GM10266 (cell line): ENCODE measurements around the gene ARHGEF1.
"Not testable (repeated sequence)": the region's sequence is repeated elsewhere in the genome, so short reads cannot be mapped to it uniquely, and the experiment has no call there.

Experiments
- DNase-seq: peaks from one replicate; pipeline ENCODE4 v3.0.0; 2012; ENCODE audit errors: extremely low spot score
- TF ChIP-seq, protein P1 (sequence below): IDR thresholded peaks from 2 replicates; pipeline ENCODE4 v1.5.1; 2012; ENCODE audit warnings: mild to moderate bottlenecking, low read depth; ENCODE audit not compliant: control insufficient read depth, insufficient read depth; ENCODE audit errors: missing control alignments

Gene ARHGEF1

DNA sequence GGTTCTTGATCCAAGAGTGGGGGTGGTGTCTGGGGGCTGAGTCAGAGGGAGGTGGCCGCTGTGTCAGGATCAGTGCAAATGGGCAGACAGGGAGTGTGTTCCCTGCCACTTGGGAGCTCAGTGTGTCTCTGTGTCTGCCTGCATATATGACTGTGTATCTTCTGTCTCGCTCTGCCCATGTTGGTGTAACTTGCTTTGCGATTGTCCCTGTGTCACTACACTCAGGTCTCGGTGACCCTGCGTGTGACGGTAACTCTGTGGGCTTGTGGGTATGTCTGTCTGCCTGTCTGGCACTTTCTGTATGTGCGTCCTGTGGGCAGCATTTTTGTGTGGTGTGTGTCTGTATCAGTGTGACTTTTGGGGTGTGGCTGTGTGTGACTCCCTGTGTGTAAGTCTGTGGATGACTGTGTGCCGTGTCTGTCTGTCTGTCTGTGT lies 53.4 kb downstream of the ARHGEF1 start:
- TF ChIP-seq, protein P1, sequence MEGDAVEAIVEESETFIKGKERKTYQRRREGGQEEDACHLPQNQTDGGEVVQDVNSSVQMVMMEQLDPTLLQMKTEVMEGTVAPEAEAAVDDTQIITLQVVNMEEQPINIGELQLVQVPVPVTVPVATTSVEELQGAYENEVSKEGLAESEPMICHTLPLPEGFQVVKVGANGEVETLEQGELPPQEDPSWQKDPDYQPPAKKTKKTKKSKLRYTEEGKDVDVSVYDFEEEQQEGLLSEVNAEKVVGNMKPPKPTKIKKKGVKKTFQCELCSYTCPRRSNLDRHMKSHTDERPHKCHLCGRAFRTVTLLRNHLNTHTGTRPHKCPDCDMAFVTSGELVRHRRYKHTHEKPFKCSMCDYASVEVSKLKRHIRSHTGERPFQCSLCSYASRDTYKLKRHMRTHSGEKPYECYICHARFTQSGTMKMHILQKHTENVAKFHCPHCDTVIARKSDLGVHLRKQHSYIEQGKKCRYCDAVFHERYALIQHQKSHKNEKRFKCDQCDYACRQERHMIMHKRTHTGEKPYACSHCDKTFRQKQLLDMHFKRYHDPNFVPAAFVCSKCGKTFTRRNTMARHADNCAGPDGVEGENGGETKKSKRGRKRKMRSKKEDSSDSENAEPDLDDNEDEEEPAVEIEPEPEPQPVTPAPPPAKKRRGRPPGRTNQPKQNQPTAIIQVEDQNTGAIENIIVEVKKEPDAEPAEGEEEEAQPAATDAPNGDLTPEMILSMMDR, result no peak
- DNase-seq, result no peak

DNA sequence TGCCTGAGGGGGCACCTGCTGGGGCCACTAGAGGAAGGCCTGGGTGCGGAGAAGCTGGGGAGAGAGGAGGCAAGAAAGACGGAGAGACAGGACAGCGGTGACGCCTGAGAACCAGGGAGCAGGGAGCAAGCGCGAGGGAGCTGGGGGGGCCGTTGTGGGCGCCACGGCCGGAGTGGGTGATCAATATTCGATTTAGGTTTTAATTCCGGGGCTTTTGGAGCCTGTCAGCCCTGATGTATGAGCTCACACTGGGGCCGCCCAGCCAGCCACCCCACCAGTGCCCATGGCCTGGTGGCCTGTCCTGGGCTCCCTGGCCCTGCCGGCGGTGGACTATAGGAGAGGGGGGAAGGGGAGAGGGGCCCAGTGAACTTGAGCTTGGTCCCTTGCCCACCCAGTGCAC lies 54.0 kb downstream of the ARHGEF1 start:
- no peak for DNase-seq
- TF ChIP-seq, protein P1, result no peak

DNA sequence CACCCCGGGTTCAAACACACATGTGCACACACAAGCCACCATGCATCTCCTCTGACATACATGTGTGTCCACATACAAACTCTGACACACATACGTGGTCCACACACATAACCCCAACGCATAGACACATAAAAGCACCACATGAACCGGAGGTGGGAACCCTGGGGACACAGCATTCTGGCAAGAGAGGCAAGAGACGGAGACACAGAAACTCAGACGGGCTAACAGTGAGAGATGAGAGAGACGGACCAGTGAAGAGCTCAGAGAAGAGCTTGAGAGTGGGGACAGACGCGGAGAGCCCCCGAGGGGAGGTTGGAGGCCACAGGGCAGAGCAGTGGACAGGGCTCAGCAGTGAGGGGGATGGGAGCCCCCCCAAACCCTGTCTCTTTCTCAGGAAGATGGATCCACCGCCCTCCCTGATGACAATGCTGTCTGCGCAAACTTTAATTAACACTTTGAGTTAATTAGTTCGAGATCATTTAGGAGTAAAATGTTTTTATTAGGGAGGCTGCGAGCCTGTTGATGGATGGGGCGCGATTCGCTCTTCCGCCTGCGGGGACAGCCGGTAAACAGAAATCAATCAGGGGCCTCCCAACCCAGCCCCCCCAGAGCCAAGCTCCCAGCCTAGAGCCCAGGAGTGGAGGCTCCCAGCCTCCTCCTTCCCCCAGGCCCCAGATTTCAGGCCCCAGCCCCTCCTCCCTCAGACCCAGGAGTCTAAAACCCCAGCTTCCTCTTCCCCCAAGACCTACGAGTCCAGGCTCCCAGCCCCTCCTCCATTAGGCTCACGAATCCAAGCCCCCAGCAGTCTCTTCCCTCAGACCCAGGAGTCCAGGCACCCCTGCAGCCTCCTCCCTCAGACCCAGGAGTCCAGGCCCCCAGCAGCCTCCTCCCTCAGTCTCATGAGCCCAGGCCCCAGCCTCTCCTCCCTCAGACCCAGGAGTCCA lies 54.8 kb downstream of the ARHGEF1 start:
- DNase-seq, result no peak
- TF ChIP-seq, protein P1, result no peak

DNA sequence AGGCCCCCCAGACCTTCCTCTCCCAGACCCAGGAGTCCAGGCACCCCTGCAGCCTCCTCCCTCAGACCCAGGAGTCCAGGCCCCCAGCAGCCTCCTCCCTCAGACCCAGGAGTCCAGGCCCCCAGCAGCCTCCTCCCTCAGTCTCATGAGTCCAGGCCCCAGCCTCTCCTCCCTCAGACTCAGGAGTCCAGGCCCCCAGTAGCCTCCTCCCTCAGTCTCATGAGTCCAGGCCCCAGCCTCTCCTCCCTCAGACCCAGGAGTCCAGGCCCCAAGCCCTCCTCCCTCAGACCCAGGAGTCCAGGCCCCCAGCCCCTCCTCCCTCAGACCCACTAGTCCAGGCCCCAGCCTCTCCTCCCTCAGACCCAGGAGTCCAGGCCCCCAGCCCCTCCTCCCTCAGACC lies 56.2 kb downstream of the ARHGEF1 start:
- DNase-seq, result not testable (repeated sequence)

DNA sequence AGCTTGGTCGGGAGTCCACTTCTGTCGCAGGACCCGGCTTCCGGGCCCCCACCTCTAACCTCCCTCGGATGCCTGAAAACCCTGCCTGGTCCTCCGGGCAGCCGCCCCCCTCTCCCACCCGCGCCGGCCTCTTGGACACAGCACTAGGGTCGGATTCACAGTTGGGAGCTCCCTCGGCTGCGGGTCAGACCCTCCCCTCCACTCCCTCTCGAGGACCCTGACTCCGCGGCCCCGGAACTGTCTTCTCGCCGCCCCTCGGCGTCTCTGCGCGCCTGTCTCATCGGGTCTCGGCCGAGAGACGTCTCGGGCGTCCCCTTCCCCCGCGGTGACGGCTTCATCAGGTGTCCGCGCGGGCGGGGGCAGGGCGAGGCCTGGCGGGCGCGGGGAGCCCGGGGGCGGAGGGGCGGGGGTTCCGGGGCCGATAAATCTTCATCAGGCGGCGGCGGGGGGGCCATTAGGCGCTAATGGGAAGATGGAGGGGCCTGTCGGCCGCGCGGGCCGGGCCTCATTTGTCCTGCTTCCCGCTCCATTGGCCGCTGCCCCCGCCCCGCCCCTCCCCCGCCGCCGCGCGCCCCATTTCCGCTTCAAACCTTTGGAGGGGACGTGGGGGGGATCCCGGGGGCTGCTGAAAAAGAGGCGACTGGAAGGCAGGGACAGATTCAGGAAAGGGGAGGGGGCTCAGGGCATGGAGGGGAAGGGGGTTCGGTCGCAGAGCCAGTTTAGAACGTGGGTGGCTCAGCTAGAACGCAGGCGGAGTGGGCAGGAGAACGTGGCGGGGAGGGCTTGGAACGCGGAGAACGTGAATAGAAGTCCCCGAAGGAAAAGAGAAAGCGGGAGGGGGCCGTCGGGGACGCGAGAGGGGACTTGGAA lies 57.1 kb downstream of the ARHGEF1 start:
- peak; percentile 87 for DNase-seq
- TF ChIP-seq, protein P1, result no peak

DNA sequence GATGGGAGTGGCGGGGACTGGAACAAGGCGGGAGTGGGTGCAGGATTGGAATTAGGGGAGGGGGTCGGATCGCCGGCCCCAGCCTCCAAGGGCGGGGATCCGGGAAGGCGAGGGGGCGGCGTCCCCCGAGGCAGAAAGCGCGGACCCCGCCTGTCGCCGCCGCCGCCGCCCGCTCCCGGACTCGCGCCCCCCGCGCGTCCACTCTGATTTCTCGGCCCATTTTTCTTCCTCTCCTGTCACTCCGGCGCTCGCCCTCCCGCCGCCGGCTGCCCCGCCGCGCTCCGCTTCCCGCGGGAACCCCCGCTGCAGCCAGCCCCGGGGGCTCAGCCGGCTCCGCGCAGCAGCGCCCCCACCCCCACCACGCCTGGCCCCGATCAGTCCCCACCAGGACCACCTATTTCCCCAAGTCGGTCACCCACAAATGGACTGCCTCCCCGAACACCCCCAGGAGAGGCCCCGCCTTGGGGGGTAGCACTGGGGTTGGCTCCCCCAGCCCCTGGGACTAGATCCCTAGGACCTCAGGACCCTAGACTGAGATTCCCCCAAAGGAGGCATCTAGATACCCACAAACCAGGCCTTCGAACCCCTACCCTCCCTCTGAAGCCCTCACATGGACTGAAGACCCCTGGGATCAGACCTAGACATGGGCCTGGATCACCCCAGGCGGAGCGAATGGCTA lies 57.9 kb downstream of the ARHGEF1 start:
- TF ChIP-seq, protein P1, result no peak
- DNase-seq, result peak; percentile 56

DNA sequence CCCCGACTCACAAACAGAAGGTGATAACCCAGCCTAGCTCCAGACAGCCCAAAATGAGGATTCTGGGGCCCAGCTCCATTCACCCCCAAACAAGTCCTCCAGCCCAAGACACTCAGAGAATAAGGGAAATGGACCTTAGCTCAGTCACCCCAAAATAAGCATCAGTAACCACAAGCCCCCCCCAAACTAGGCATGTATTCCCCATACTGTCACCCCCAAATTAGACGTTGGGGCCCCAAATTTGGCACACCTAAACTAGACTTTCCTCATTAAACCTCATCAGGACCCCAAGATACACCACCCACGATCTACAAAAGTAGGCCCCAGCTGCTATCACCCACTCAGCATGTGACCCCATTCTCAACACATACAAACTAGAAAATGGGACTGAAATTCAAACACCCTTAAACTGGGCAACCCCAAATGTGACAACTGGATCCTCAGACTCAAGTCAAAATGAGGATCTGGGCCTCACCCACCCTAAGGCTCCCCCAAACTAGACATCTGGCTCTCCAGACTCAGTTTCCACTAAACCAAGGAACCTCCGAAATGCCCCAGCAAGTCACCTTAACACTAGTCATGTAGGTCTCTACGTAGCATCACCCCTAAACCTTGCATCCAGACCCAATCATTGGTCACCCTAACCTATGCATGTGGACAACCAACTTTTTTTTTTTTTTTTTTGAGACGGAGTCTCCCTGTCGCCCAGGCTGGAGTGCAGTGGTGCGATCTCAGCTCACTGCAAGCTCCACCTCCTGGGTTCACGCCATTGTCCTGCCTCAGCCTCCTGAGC lies 58.6 kb downstream of the ARHGEF1 start:
- DNase-seq, result peak; percentile 58
- TF ChIP-seq, protein P1, result no peak
